HL-60/S4 treated with retinoic acid at 250 ng/mL for 4 days and 3 days (cell line): ENCODE data around the gene PRAMEF10.
"Not testable (repeated sequence)": the region's sequence is repeated elsewhere in the genome, so short reads cannot be mapped to it uniquely, and the experiment has no call there.

Experiments
- in situ Hi-C: fragments of 300-500 bp; cut with MboI; formaldehyde crosslinking; loops from 2 replicates; pipeline ENCODE4 v1.7.0; 2022; ENCODE audit warnings: low sequenced_read_pairs

The PRAMEF10 gene

GRCh38 chr1:12898170-12898569 lies at the start of gene PRAMEF10:
TSS of gene PRAMEF10 (minus strand) at chr1:12898270. CDS start at chr1:12895847, 2,423 bp downstream.
- in situ Hi-C loops, result not testable (repeated sequence)

- in situ Hi-C loops, result not testable (repeated sequence)
Measured at GRCh38 chr1:12947480-12947879, 49.4 kb upstream of the PRAMEF10 start, which contains the start of gene PRAMEF6. TSS of gene PRAMEF6 (minus strand) at chr1:12947580. CDS start at chr1:12942518, 5,062 bp downstream.

- in situ Hi-C loops, result not testable (repeated sequence)
Measured at GRCh38 chr1:12924368-12924767, 26.3 kb upstream of the PRAMEF10 start.

- in situ Hi-C loops, result not testable (repeated sequence)
Measured at GRCh38 chr1:12921749-12922148, 23.7 kb upstream of the PRAMEF10 start.

- in situ Hi-C loops, result not testable (repeated sequence)
Measured at GRCh38 chr1:12916310-12916709, 18.2 kb upstream of the PRAMEF10 start, which contains the start of gene PRAMEF7. TSS of gene PRAMEF7 (plus strand) at chr1:12916610. CDS start at chr1:12917693, 1,083 bp downstream.

GRCh38 chr1:12903793-12904572 lies 5.9 kb upstream of the PRAMEF10 start:
- in situ Hi-C loops, result not testable (repeated sequence)

- in situ Hi-C loops, result not testable (repeated sequence)
Measured at GRCh38 chr1:12899186-12899585, 1.1 kb upstream of the PRAMEF10 start.

GRCh38 chr1:12886101-12886500 lies 12.0 kb downstream of the PRAMEF10 start, which contains the start of gene PRAMEF4:
TSS of gene PRAMEF4 (minus strand) at chr1:12886201. CDS start at chr1:12883394, 2,807 bp downstream.
- in situ Hi-C loops, result not testable (repeated sequence)

GRCh38 chr1:12878453-12878852 lies 19.6 kb downstream of the PRAMEF10 start:
- in situ Hi-C loops, result not testable (repeated sequence)

- in situ Hi-C loops, result not testable (repeated sequence)
Measured at GRCh38 chr1:12863131-12863880, 34.8 kb downstream of the PRAMEF10 start.

GRCh38 chr1:12856786-12857185 lies 41.3 kb downstream of the PRAMEF10 start, which contains the start of gene PRAMEF2:
TSS of gene PRAMEF2 (plus strand) at chr1:12857086. CDS start at chr1:12859010, 1,924 bp downstream.
- in situ Hi-C loops, result not testable (repeated sequence)

- in situ Hi-C loops, result no loop called here
Measured at GRCh38 chr1:12851779-12852178, 46.3 kb downstream of the PRAMEF10 start.

GRCh38 chr1:12848620-12849019 lies 49.5 kb downstream of the PRAMEF10 start, which contains the start of gene HNRNPCL1:
TSS of gene HNRNPCL1 (minus strand) at chr1:12848720. CDS start at chr1:12848289, 431 bp downstream.
- in situ Hi-C loops, result not testable (repeated sequence)
